GM12892 (cell line): ENCODE measurements around the gene WFDC13. TPM values are rescaled to one million over a fixed set of nuclear protein-coding genes. Genes with fewer than 3 reads are reported as not detected.
"Not testable (repeated sequence)": the region's sequence is repeated elsewhere in the genome, so short reads cannot be mapped to it uniquely, and the experiment has no call there.

Source experiments
- DNase-seq: peaks from one replicate; pipeline ENCODE4 v3.0.0; 2011; ENCODE audit not compliant: insufficient read length
- FAIRE-seq: peaks from 2 replicates; lab custom pipeline; 2011; peaks lifted over from hg19 to GRCh38; lab: Jason Lieb, UNC
- POLR2A ChIP-seq: IDR thresholded peaks from 2 replicates; pipeline ENCODE4 v1.6.1; 2011; ENCODE audit warnings: low read depth, low read length, control low read depth
- POLR2AphosphoS5 ChIP-seq: IDR thresholded peaks from 2 replicates; pipeline ENCODE4 v1.6.1; 2011; ENCODE audit warnings: low read depth, low read length, control low read depth
- TAF1 ChIP-seq: IDR thresholded peaks from 2 replicates; pipeline ENCODE4 v1.6.1; 2011; ENCODE audit warnings: low read depth, mild to moderate bottlenecking, control low read depth, low read length, borderline replicate concordance
- polyA plus RNA-seq: library from polyadenylated mRNA; unstranded; fragments of >200 nt; gene quantifications from one replicate; pipeline ENCODE4 v1.2.1, GENCODE V29; 2012; ENCODE audit warnings: missing spikeins, inconsistent platforms; ENCODE audit not compliant: missing spikeins

Gene WFDC13
- polyA plus RNA-seq = not detected

GRCh38 chr20:45701873-45702272, at the start of gene WFDC13:
TSS of gene WFDC13 (plus strand) at chr20:45702038. CDS start at chr20:45702124, 86 bp downstream.
- FAIRE-seq (no peak), DNase-seq (no peak)
- no peak for TF ChIP-seq POLR2A
- no peak for TF ChIP-seq POLR2AphosphoS5
- no peak for TF ChIP-seq TAF1

- not testable (repeated sequence) for FAIRE-seq
Observed at GRCh38 chr20:45657038-45657437, 44.8 kb upstream of the WFDC13 start.

GRCh38 chr20:45670139-45670538, 31.7 kb upstream of the WFDC13 start, which contains the start of gene WFDC11:
TSS of gene WFDC11 (minus strand) at chr20:45670239. CDS start at chr20:45650600, 19,639 bp downstream.
- DNase-seq (no peak), FAIRE-seq (no peak)
- no peak for TF ChIP-seq TAF1
- no peak for TF ChIP-seq POLR2AphosphoS5
- no peak for TF ChIP-seq POLR2A

More at GRCh38 chr20:45657038-45657437, 44.8 kb upstream of the WFDC13 start:
- DNase-seq = not testable (repeated sequence)

- FAIRE-seq = no peak
- TF ChIP-seq TAF1 (no peak), POLR2A (no peak), POLR2AphosphoS5 (no peak)
- DNase-seq = no peak
Observed at GRCh38 chr20:45672765-45673164, 29.1 kb upstream of the WFDC13 start.

- DNase-seq (no peak), FAIRE-seq (no peak)
- TF ChIP-seq TAF1 (no peak), POLR2A (no peak), POLR2AphosphoS5 (no peak)
Observed at GRCh38 chr20:45679650-45680049, 22.2 kb upstream of the WFDC13 start.

- FAIRE-seq = no peak
- TF ChIP-seq POLR2A (no peak), TAF1 (no peak)
Observed at GRCh38 chr20:45685896-45686295, 15.9 kb upstream of the WFDC13 start.

GRCh38 chr20:45693346-45693745, 8.5 kb upstream of the WFDC13 start:
- not testable (repeated sequence) for DNase-seq, FAIRE-seq

More at GRCh38 chr20:45685896-45686295, 15.9 kb upstream of the WFDC13 start:
- DNase-seq = no peak

- TF ChIP-seq POLR2A (no peak), POLR2AphosphoS5 (no peak), TAF1 (no peak)
- no peak for FAIRE-seq
- DNase-seq = no peak
Observed at GRCh38 chr20:45695496-45695895, 6.3 kb upstream of the WFDC13 start.

GRCh38 chr20:45701104-45701503, 734 bp upstream of the WFDC13 start:
- TF ChIP-seq TAF1 = no peak
- TF ChIP-seq POLR2A = no peak
- TF ChIP-seq POLR2AphosphoS5 = no peak

GRCh38 chr20:45704969-45705637, 3.3 kb downstream of the WFDC13 start, which contains the start of gene WFDC10B:
TSS of gene WFDC10B (minus strand) at chr20:45705019. CDS start at chr20:45685992, 19,027 bp downstream.
- TF ChIP-seq POLR2A (no peak), POLR2AphosphoS5 (no peak), TAF1 (no peak)
- no peak for DNase-seq
- no peak for FAIRE-seq

More at GRCh38 chr20:45701104-45701503, 734 bp upstream of the WFDC13 start:
- DNase-seq (no peak), FAIRE-seq (no peak)

GRCh38 chr20:45716141-45716688, 14.4 kb downstream of the WFDC13 start:
- FAIRE-seq, DNase-seq: not testable (repeated sequence)

GRCh38 chr20:45722047-45722446, 20.2 kb downstream of the WFDC13 start, which contains the start of gene SPINT4:
TSS of gene SPINT4 (plus strand) at chr20:45722347. CDS start at chr20:45722368, 21 bp downstream.
- DNase-seq (no peak), FAIRE-seq (no peak)
- no peak for TF ChIP-seq TAF1
- no peak for TF ChIP-seq POLR2A
- TF ChIP-seq POLR2AphosphoS5 = no peak

- no peak for TF ChIP-seq POLR2A
- TF ChIP-seq POLR2AphosphoS5 = no peak
- TF ChIP-seq TAF1 = no peak
- FAIRE-seq (no peak), DNase-seq (no peak)
Observed at GRCh38 chr20:45725134-45725533, 23.3 kb downstream of the WFDC13 start.
